Fibroblast of the aortic adventitia (primary cell): Measurements from ENCODE around the gene TUBD1. TPM values are rescaled to one million over a fixed set of nuclear protein-coding genes. Genes with fewer than 3 reads are reported as not detected.
"Not testable (repeated sequence)": the region's sequence is repeated elsewhere in the genome, so short reads cannot be mapped to it uniquely, and the experiment has no call there.

Experiments
- DNase-seq: peaks from one replicate; pipeline ENCODE4 v3.0.0-alpha.2; 2010; ENCODE audit warnings: low read depth
- H3K4me3 ChIP-seq: 2 replicates; pipeline ENCODE4 v1.5.1; 2011; ENCODE audit warnings: low read depth, mild to moderate bottlenecking, control low read depth, low read length, moderate library complexity
- CTCF ChIP-seq: IDR thresholded peaks from 2 replicates; pipeline ENCODE4 v1.5.1; 2011; ENCODE audit warnings: mild to moderate bottlenecking, low read length, control low read depth, inconsistent platforms; ENCODE audit not compliant: insufficient read depth
- total RNA-seq: library from RNA; depleted of rRNA; stranded (reverse); fragments of >200 nt; gene quantifications from 2 replicates; pipeline ENCODE4 v1.2.3, GENCODE V29; 2012; ENCODE audit warnings: low replicate concordance

The TUBD1 gene
- total RNA-seq, 1 donor, result 6.9 TPM

- DNase-seq, result no peak
- no peak for TF ChIP-seq CTCF
- no peak overlapping the region for H3K4me3 ChIP-seq
Measured at GRCh38 chr17:59830846-59831486, 61.8 kb downstream of the TUBD1 start.

GRCh38 chr17:59830007-59830630 lies 62.6 kb downstream of the TUBD1 start:
- peak overlapping the region; percentile 57 for H3K4me3 ChIP-seq
- DNase-seq, result peak; percentile 85
- TF ChIP-seq CTCF, result no peak

- no peak for TF ChIP-seq CTCF
- peak; percentile 99 for DNase-seq
- H3K4me3 ChIP-seq, result peak overlapping the region; percentile 57
Measured at GRCh38 chr17:59829217-59830006, 63.3 kb downstream of the TUBD1 start.

DNA sequence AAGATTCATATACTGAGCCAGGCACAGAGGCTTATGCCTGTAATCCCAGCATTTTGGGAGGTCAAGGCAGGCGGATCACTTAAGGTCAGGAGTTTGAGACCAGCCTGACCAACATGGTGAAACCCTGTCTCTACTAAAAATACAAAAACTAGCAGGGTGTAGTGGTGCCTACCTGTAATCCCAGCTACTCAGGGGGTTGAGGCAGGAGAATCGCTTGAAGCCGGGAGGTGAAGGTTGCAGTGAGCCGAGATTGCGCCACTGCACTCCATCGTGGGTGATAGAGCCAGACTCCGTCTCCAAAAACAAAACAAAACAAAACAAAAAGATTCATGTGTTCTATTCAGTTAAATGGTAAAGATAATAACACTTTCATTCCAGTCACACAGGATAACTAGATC lies 63.9 kb downstream of the TUBD1 start:
- not testable (repeated sequence) for H3K4me3 ChIP-seq, DNase-seq

DNA sequence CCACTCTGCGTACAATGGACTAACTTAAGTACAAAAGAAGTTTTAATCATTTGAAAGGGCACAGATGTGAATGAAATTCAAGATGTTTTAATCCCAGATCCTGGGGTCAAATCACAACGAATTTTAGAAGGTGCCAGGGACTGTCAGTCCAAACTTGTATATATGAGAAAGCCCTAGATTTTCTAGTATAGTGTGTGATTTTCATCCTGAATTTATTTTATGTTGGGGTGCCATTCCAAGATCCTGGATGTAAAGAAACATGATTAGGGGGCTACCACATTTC lies 64.3 kb downstream of the TUBD1 start:
- no peak overlapping the region for H3K4me3 ChIP-seq
- DNase-seq, result no peak
- TF ChIP-seq CTCF, result no peak

- no peak overlapping the region for H3K4me3 ChIP-seq
- no peak for DNase-seq
- TF ChIP-seq CTCF, result no peak
Measured at GRCh38 chr17:59827721-59828477, 64.8 kb downstream of the TUBD1 start.
